Left colon (tissue), 2 donors: ENCODE results near the gene FBXL5. TPM values are rescaled to one million over a fixed set of nuclear protein-coding genes. Genes with fewer than 3 reads are reported as not detected.
A peak's percentile ranks its signal among the peaks of the same experiment; 100 is the strongest.

Source experiments
- ATAC-seq: fragments of 200-7000 bp; cut with Tn5 transposase; one replicate; pipeline ENCODE4 v1.9.1; 2020; ENCODE audit warnings: mild to moderate bottlenecking, moderate library complexity
- DNase-seq, 2 donors: peaks; one replicate each; pipeline ENCODE4 v3.0.0-alpha.2; 2020
- intact Hi-C, 2 donors: fragments of 100-400 bp; cut with DNase I in 1 of 2; cut with micrococcal nuclease in 1 of 2; formaldehyde crosslinking; loops; one replicate each; pipeline versions ENCODE4 v1.11.2 to v1.14.0; 2022; cut with DNase I, micrococcal nuclease
- total RNA-seq, 2 donors: library from RNA; stranded (reverse); fragmentation: NEBNext Ultra II Directional; extraction: Animal tissue kit (Norgen Biotek cat#: 25700); gene quantifications; one replicate each; pipeline ENCODE4 v1.2.1, GENCODE V29; 2021
- donor health status: DM: no; HTN: no; CAD: no.
- donor health status: DM: yes; HTN: yes; CAD: no.

Gene FBXL5
- total RNA-seq, 2 donors from 2014 or later: 48.2 to 59.2 TPM

DNA sequence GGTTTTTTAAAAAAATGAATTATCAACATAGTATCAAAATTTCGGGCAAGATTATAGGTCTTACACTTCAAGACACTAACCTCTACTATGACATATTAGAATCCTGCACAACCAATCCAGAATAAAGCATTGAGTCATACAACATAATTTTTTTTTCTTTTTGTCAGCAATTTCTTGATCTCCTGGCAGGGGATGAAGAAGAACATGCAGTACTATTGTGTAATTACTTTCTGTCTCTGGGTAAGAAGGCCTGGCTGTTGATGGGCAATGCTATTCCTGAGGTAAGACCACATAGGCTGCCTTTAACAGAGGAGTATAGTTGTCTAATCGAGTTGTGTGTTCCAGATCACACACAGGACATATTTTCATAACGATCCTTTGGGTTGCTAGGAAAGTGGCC lies 67.5 kb downstream of the FBXL5 start:
- ATAC-seq (no peak), DNase-seq (no peak)
- intact Hi-C loops: no loop called here

DNA sequence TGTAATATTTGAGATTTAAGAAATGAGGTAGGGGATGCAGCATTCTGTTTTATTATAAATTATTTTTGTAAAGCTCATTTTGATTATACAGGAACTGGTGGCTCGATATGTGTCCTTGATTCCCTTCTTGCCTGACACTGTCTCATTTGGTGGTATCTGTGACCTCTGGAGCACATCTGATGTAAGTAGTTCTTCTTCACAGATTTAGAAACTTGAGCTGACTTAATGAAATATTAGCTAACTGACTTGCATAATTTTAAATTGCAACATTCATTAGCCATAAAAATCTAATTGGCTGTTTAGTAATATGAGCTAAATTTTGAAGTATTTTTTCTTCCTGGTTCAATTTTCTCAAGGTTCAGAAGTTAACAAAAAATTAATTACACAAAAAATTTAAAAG lies 69.1 kb downstream of the FBXL5 start:
- ATAC-seq (no peak), DNase-seq (no peak)
- intact Hi-C loops: no loop called here

DNA sequence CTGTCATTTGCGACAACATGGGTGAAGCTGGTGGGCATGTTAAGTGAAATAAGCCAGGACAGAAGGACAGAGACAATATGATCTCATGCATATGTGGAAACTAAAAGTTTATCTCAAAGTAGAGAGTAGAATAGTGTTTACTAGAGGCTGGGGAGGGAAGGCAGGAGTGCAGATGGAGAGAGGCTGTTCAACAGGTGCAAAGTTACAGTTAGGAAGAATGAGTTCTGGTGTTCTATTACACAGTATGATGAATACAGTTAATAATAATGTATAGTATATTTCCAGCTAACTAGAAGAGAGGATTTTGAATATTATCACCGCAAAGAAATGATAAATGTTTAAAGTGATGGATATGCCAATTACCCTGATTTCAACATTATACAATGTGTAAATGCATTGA lies 69.8 kb downstream of the FBXL5 start:
- ATAC-seq (no peak), DNase-seq (no peak)
- intact Hi-C loops: no loop called here

DNA sequence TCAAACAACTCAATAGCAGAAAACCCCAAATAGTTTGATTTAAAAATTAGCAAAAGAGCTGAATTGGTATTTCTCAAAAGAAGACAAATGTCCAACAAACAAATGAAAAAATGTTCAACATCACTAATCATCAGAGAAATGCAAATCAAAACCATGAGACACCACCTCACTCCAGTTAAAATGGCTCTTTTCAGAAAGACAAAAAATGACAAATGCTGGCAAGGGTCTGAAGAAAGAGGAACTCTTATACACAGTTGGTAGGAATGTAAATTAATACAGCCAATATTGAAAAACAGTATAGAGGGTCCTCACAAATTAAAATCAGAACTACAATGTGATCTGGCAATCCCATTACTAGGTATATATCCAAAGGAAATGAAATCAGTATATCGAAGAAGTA lies 70.4 kb downstream of the FBXL5 start:
- intact Hi-C loops: no loop called here
- no peak for ATAC-seq
- no peak for DNase-seq

DNA sequence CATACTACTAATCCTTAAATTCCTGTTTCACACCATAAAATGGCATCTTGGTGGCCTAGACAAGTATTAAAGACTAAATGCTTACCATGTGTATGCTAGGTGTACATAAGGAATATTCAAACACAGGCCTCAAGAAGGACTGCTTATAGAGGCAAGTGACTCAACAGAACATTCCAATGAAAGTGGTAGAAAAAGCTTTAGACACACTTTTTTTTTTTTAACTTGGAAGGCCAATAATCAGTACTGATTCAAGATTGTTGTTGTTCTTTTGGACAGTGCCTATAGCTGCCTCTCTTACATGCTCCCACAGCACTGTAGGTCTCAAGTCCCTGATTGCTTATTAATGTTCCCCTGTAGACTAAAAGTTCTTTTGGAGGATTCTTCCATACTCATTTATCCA lies 77.6 kb downstream of the FBXL5 start:
- no peak for ATAC-seq
- no peak for DNase-seq
- intact Hi-C loops: no loop called here

GRCh38 chr4:15575966-15576365 lies 79.2 kb downstream of the FBXL5 start:
- DNase-seq (no peak), ATAC-seq (no peak)
- intact Hi-C loops: no loop called here

- DNase-seq: no peak
- intact Hi-C loops: no loop called here
- ATAC-seq: no peak
These were observed 85.4 kb downstream of the FBXL5 start for GRCh38 chr4:15569746-15570145.

DNA sequence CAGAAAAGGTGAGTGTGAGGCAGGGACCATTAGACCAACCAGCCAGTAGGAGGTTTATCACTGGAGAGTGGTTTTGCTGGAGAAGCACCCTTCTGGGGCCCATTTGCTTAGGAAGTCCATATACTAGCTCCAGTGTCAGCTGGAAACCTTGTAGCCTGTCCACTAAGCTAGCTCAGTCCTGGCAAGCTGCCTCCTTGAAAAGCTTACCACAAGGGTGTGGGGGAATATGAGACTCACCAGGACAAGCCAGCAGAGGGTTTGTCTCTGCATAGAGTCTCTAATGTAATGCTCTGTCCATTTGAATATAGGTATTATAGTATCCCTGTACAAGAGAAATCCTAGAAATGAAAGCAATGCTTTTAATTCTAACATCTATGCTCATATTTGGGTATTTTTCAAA lies 86.3 kb downstream of the FBXL5 start:
- DNase-seq (no peak), ATAC-seq (no peak)
- intact Hi-C loops: no loop called here

GRCh38 chr4:15563871-15564270 lies 91.3 kb downstream of the FBXL5 start:
- DNase-seq: no peak
- ATAC-seq: no peak
- intact Hi-C loops: no loop called here

GRCh38 chr4:15562623-15563022 lies 92.5 kb downstream of the FBXL5 start:
- ATAC-seq (no peak), DNase-seq (no peak)
- intact Hi-C loops: no loop called here

DNA sequence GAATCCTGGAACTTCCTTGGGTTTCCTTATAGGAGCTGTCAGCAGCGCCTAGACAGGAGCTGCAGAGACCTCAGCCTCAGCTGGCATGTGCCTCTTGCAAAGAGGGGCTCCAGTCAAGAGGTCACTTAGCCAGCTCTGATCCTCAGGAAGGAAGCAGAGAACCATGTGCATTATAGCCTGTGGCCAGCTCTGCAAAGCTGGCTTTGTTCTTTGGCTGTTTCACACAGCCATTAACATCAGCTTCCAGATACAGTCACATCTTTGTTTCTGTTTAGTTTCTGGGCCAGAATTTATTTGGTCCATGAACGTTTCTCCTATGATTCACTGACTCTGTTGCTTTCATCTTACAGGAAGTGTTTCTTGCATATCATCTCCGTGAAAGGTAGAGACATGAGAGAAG lies 93.0 kb downstream of the FBXL5 start:
- no peak for DNase-seq
- intact Hi-C loops: no loop called here
- no peak for ATAC-seq

DNA sequence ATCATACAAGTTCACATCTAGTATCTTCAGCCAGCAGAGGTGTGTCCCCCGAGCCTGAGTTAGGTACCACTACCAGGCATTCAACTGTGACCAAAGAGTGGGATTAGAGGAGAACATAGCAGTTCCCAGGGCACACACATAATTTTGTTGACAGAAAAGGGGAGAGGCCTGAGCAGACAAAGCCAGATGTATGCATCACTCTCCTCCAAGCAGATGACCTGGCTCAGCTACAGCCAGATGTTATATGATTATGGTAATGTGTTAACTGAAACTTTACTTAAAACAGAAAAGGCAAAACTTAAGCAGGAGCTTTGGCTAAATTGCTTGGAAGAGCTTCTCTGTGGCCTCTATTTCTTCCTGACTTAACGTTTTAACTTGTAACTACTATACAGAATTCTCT lies 96.6 kb downstream of the FBXL5 start:
- intact Hi-C loops: no loop called here
- DNase-seq: no peak
- ATAC-seq: no peak

GRCh38 chr4:15557786-15558550 lies 97.2 kb downstream of the FBXL5 start:
- DNase-seq: peak in 1 of 2 donors; percentile 19
- intact Hi-C loops: no loop called here
- ATAC-seq: peak; percentile 89

- DNase-seq (no peak), ATAC-seq (no peak)
- intact Hi-C loops: no loop called here
These were observed 98.6 kb downstream of the FBXL5 start for GRCh38 chr4:15556511-15557092.

Other genes starting within 250 kb of the FBXL5 start
- 1 to 10 TPM; 1.5 to 4.0 TPM for gene C1QTNF7, start 227.3 kb downstream of the FBXL5 start, total RNA-seq
- gene CC2D2A, start 185.5 kb downstream of the FBXL5 start, total RNA-seq: 1 to 10 TPM; 4.8 to 8.6 TPM
- gene FAM200B, start 26.5 kb upstream of the FBXL5 start, total RNA-seq: 10 to 100 TPM; 33.7 to 33.8 TPM
- 10 to 100 TPM; 11.4 to 11.9 TPM for gene BST1, start 47.7 kb upstream of the FBXL5 start, total RNA-seq
- 1 to 10 TPM; 1.1 to 5.7 TPM for gene CD38, start 123.0 kb upstream of the FBXL5 start, total RNA-seq